GM19099 (cell line): ENCODE results near the gene ST14.

Source experiments
- POLR2A ChIP-seq: IDR thresholded peaks from 3 replicates; pipeline ENCODE4 v1.6.1; 2011; ENCODE audit warnings: low read depth; ENCODE audit not compliant: insufficient read length; ENCODE audit errors: extremely low read depth

Gene ST14

DNA sequence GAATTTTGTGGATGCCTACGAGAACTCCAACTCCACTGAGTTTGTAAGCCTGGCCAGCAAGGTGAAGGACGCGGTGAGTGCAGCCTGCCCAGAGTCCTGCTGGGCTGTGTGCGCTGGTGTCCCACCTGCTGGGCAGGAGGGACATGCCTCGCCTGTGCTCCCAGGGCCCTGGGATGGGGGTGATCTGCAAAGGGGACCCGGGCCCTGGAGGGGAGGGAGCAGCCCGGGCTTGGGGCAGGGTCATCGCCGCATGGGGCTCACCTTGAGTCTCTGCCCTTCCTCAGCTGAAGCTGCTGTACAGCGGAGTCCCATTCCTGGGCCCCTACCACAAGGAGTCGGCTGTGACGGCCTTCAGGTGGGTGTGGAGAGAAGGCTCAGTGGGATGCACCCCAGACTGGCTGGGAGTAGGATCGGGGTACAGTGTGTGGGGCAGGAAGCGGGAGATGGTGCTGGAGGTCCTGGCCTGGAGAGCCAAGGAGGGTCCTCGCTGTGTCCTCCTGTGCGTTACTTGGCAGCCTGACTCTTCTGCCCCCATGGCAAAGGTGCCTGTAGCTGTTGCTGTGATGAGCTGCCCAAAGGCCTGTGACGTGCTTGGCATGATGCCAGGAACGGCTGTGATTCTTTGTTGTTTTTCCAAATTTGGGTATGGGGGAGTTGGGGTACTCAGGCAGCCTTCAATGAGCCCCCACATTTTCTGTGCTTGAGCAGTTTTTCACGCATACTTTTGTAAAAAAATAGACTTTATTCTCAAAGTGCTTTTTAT is 29.2 kb downstream of the ST14 start:
- no peak for TF ChIP-seq POLR2A

DNA sequence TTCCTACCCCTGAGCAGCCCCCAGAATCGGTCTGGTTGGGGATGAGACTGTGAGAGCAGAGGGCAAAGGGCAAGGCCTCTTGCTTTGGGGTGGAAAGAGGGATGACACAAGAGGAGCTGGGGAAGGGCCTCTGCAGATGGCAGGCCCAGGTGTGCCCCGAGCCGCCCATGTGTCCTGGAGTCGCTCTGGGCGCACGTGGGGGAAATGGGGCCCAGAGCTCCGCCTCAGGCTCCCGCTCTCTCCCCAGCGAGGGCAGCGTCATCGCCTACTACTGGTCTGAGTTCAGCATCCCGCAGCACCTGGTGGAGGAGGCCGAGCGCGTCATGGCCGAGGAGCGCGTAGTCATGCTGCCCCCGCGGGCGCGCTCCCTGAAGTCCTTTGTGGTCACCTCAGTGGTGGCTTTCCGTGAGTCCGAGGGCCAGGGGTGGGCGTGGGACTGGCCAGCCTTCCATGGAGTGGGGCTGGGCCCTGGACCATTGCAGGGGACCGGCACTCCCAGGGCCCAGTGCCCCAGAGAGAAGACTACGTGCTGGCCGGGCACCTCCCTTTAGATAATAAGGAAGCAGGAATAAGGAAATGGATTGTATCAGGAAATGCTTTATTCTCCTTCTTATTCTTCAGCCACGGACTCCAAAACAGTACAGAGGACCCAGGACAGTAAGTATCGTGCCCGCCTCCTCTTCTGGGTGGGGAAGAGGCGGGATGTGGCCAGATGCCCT is 30.1 kb downstream of the ST14 start:
- TF ChIP-seq POLR2A, result no peak

DNA sequence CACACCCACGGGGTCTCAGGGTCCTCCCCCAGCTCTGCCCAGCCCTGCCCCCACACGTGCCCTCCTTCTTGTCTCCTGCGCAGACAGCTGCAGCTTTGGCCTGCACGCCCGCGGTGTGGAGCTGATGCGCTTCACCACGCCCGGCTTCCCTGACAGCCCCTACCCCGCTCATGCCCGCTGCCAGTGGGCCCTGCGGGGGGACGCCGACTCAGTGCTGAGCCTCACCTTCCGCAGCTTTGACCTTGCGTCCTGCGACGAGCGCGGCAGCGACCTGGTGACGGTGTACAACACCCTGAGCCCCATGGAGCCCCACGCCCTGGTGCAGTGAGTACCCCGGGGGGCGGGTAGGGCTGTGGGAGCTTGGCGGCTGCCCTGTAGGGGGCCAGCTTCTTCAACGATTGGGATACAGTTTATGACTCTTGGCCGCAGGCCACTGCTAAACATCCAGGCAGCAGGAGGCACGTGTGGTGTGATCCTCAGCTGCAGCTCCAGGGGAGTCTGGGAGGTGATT is 30.8 kb downstream of the ST14 start:
- no peak for TF ChIP-seq POLR2A

DNA sequence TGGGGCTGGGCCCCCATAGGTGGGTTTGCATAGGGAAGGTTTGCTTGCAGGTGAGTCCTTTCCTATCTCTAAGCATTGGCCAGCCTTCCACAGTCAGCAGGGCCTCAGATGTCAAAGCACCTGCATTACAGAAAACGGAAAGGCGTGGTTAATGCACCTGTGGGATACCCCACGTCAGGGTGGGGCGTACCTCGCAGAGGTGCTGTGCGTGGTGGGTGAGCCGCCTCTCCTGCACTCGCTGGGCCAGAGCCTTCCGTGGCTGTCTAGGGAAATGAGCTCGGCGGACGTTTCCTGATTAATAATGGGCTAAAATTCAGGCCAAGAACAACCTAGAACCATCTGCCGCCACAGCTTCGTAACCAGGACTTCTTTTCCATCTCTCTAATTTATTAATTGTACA is 32.3 kb downstream of the ST14 start:
- TF ChIP-seq POLR2A, result no peak

DNA sequence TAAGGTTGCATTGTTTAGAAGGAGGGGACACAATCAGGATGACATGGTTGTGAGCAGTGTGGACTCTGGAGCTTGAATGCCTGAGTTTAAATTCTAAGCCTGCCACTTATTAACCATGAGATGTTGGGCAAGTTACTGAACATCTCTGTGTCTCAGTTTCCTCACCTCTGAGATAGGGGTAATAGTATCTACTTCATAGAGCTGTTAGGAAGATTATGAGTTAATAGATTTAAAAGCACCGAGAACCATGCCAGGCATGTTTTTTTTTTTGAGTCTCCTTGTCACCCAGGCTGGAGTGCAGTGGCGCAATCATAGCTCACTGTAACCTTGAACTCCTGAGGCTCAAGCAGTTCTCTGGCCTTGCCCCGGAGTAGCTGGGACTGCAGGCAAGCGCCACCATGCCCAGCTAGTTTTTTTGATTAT is 33.3 kb downstream of the ST14 start:
- no peak for TF ChIP-seq POLR2A

DNA sequence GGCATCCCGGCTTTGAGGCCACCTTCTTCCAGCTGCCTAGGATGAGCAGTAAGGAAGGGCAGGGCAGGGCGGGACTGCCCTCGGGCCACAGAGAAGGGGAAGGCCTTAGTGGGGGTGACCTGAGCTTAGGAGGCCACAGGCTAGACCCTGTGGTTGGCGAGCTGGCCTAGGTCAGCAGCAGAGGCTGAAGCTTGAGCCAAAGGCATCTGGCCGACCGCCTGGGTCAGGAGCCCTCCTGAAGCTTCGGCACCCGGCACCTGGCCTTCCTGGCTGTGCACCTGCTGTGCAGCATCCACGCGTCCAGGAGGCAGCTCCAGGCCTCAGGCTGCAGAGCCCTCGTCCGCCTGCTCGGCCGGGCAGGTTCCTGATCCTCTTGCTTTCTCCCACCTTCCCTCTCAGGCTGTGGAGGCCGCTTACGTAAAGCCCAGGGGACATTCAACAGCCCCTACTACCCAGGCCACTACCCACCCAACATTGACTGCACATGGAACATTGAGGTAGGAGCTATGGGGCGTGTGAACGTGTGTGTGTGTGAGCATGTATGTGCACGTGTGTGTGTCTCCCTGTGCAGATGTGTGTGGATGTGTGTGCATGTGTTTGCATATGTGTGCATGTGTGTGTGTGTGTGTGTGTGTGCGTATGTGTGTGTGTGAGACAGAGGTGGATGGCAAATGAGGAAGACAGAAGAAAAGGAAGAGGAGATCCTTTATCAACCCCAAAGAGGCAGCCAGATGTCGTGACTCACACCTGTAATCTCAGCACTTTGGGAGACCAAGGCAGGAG is 34.9 kb downstream of the ST14 start:
- no peak for TF ChIP-seq POLR2A

DNA sequence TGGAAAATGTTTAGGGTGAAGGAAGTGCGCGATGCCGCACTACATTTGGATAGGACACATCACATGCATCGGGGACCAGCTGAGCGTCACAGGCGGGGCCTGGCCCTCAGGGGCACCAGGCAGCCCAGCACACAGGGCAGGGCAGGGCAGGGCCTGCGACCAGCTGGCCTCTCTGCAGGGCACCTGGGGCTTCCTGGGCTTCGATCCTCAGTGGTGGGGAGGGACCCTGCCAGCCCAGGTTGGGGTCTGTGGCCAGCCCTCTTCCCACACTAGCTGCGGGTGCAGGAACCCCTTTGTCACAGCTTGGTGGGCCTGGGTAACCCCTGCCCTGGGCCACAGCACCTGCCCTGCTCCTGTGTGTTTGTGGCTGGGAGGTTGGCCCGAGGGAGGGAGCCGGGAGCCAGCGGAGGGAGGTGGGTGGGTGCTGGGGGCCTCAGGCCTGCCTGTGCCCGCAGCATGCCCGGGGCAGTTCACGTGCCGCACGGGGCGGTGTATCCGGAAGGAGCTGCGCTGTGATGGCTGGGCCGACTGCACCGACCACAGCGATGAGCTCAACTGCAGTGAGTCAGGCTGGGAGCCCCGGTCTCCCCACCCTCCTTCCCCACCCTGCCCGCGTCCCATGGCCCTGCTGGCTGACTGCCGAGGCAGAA is 37.9 kb downstream of the ST14 start:
- no peak for TF ChIP-seq POLR2A

DNA sequence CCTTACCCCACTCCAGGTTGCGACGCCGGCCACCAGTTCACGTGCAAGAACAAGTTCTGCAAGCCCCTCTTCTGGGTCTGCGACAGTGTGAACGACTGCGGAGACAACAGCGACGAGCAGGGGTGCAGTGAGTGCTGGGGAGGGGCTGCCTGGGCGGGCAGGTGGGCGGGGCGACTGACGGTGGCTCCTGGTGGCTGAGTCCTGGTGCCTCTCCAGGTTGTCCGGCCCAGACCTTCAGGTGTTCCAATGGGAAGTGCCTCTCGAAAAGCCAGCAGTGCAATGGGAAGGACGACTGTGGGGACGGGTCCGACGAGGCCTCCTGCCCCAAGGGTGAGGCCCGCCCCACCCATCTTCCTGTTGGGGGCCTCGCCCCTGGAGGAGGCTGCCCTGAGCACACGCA is 38.7 kb downstream of the ST14 start:
- no peak for TF ChIP-seq POLR2A

DNA sequence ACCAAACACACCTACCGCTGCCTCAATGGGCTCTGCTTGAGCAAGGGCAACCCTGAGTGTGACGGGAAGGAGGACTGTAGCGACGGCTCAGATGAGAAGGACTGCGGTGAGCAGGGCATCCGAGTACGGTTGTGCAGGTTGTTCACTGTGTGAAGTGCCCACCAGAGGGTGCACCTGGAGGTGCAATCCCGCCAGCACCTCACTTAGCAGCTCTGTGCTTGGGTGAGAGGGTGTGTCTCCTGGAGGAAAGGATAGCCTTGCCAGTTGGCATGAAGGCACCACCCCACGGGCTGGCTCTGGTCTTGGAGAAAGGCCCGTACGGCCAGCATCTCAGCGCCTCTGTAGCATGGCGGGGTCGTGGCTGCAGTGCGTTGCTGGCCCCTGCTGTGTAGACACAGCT is 39.4 kb downstream of the ST14 start:
- TF ChIP-seq POLR2A, result no peak

DNA sequence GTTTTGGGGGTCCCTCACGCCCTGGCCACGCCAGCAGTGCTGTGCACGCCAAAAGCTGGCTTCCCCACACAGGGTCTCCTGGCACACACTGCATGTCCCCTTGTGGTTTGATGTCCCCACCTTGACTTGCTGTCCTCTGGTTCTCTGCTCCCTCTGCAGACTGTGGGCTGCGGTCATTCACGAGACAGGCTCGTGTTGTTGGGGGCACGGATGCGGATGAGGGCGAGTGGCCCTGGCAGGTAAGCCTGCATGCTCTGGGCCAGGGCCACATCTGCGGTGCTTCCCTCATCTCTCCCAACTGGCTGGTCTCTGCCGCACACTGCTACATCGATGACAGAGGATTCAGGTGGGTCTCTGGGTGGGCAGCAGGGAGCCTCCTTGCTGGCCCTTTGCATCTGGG is 40.2 kb downstream of the ST14 start:
- no peak for TF ChIP-seq POLR2A

DNA sequence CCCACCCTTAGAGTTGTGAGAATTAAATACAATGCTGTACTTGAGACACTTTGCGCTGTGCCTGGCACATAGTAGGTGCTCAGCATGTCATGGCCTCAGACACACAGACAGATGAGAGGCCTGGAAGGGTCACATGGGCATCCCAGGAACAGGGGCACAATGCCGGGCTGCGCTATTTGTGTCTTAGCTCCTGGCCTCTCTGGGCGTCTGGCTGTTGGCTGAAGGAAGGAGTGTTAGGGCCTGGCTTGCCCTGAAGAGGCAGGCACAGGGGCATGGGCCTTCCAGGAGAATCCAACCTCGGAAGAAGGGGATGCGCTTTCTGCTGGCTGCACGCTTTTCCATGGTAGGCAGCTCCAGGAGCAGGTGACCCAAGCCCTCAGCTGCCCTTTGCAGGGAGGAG is 41.4 kb downstream of the ST14 start:
- no peak for TF ChIP-seq POLR2A

DNA sequence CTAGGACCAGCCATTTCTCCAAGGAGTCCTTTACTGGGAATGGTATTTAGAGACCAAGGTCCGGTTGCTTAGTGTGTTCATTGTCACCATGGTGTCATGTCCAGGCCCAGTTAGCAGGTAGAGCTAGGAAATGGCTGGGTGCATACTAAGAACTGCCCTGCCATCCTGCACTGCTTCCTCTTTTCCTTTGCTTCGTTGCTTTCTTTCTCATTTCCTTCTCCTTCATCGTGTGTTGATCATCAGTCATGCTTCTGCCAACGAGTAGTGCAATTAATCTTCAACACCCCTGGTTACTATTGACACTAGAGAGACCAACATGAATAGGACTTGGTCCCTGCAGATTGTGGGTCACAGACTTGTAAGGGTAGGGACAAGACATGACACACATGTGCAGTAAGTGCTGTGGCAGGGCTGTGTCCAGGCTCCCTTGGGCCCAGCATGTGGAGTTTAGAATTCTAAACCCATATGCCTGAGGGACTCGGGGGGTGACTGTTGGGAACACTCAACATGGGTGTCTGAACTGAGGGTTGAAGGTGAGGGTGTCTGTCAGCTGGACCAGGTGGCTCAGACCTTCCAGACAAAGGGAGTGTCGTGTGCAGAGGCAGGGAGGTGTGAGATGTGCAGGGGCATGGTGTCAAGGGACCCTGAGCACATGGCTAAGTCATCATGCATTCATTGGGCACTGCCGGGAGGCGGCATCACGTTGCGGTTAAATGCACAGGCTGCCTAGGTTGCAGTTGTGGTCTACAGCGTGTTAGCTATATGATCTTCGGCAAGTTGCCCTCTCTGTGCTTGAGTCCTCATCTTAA is 42.6 kb downstream of the ST14 start:
- TF ChIP-seq POLR2A, result no peak

DNA sequence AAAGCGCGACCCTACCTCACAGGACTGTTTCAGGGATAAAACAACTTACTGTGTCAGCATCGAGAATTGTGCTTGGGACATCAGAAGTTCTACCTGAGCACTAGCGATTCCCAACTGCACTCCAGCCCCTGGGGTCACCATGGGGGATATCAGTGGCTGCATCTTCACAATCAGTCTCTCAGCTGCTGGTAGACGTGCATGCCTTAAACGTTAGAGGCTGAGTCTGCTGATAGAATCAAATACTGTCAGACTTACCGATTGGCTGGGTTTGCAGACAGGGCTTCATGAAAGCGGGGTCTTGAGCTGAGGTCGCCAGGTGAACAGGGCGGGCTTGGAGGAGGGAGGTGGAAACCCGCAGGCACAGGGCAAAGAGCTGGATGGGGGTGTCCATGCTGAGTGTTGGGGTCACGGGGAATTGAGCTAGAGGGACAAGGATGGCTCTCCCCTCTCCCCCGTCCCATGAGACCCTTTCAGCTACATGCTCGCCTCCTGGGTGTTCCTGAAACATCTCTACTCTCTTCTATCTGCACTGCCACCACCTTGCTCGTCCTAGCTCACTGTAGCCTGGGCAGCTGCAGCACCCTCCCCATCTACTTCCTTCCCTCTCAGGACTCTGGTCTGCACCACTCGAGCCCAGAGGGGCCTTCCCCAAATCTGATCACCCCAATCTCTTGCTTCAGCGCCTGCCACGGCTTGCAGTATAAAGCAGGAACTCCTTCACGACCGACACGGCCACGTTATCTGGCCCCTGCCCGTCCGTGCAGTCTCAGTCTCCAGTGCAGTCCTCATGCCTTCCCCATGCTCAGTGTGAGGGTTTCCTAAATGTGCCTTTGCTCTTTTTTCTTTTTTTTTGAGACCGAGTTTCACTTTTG is 43.5 kb downstream of the ST14 start:
- TF ChIP-seq POLR2A, result no peak
